Measurements from ENCODE around the gene SYT3.

- TF ChIP-seq CTCF (IDR thresholded peaks at IDR 0.05; ENCODE audit: insufficient read depth, low read length, poor library complexity, severe bottlenecking) (no peak), EZH2phosphoT487 (conservative IDR thresholded peaks at IDR 0.05; ENCODE audit: low read length) (no peak)
Measured at GRCh38 chr19:50662651-50663481, 23.2 kb upstream of the SYT3 start.
